Tibial artery (tissue), 4 donors: Measurements from ENCODE around the gene GIN1.

ENCODE experiments used
- DNase-seq, 2 donors: peaks; one replicate each; pipeline ENCODE4 v3.0.0-alpha.2; 2019
- H3K27ac ChIP-seq, 2 donors: fragments of 200-600 bp; sonication (generic) in 1 of 2; 1 replicate in 1 of 2; 2 replicates in 1 of 2; pipeline ENCODE4 v1.5.1; 2018 to 2019; ENCODE audit warnings: mild to moderate bottlenecking in 1 of 2
- H3K27me3 ChIP-seq, 2 donors: fragments of 200-600 bp; sonication (generic) in 1 of 2; one replicate each; pipeline versions ENCODE4 v1.5.1 to v1.6.0; 2016 to 2019
- H3K36me3 ChIP-seq, 3 donors: fragments of 200-600 bp; sonication (generic) in 2 of 3; one replicate each; pipeline ENCODE4 v1.5.1; 2016 to 2019; ENCODE audit warnings: mild to moderate bottlenecking in 2 of 3
- H3K4me1 ChIP-seq, 4 donors: fragments of 200-600 bp; sonication (generic) in 2 of 4; 1 replicate in 3 of 4; 2 replicates in 1 of 4; pipeline ENCODE4 v1.5.1; 2016 to 2019
- H3K4me3 ChIP-seq, 2 donors: fragments of 200-600 bp; sonication (generic) in 1 of 2; 1 replicate in 1 of 2; 2 replicates in 1 of 2; pipeline ENCODE4 v1.5.1; 2018 to 2019; ENCODE audit warnings: mild to moderate bottlenecking in 2 of 2
- H3K9me3 ChIP-seq, 3 donors: fragments of 200-600 bp; sonication (generic) in 1 of 3; one replicate each; pipeline ENCODE4 v1.5.1; 2016 to 2019
- CTCF ChIP-seq, 2 experiments: fragments of 200-600 bp in 1 of 2; fragments of 450-650 bp in 1 of 2; IDR thresholded peaks; one replicate each; pipeline ENCODE4 v1.5.1; 2017 to 2019; ENCODE audit warnings: antibody characterized with exemption in 2 of 2, mild to moderate bottlenecking in 1 of 2, moderate library complexity in 1 of 2
- intact Hi-C: fragments of 100-400 bp; cut with DNase I; formaldehyde crosslinking; loops from one replicate; pipeline ENCODE4 v1.15.0; 2023; ENCODE audit warnings: low total_unique reads

GIN1 gene

GRCh38 chr5:103139264-103139865, 19.4 kb upstream of the GIN1 start:
- DNase-seq, result peak; percentile 76 to 80
- H3K9me3 ChIP-seq, result no peaks in the 10 kb centered on the region
- no peaks in the 10 kb centered on the region for H3K27me3 ChIP-seq
- intact Hi-C loops, result loop anchor here (10.0 kb wide), 1 partner anchor 555 kb away; no protein-coding TSS in a partner anchor
- peaks cover 26 to 40% (median 35%) of the 10 kb centered on the region in 3 donors for H3K36me3 ChIP-seq
- H3K4me3 ChIP-seq, result no peak overlapping the region
- peak; percentile 86 to 90 for TF ChIP-seq CTCF (IDR thresholded peaks at IDR 0.05)
- H3K27ac ChIP-seq, result no peak overlapping the region
- H3K4me1 ChIP-seq, result no peaks in the 10 kb centered on the region

GRCh38 chr5:103138202-103138690, 18.3 kb upstream of the GIN1 start:
- peaks cover 26 to 40% (median 35%) of the 10 kb centered on the region in 3 donors for H3K36me3 ChIP-seq
- H3K4me3 ChIP-seq, result no peak overlapping the region
- TF ChIP-seq CTCF (IDR thresholded peaks at IDR 0.05), result no peak
- no peak for DNase-seq
- peaks cover 0 to 4% (median 0%) of the 10 kb centered on the region in 4 donors for H3K4me1 ChIP-seq
- no peaks in the 10 kb centered on the region for H3K9me3 ChIP-seq
- H3K27ac ChIP-seq, result no peak overlapping the region
- H3K27me3 ChIP-seq, result no peaks in the 10 kb centered on the region
- intact Hi-C loops, result loop anchor here (10.0 kb wide), 1 partner anchor 553 kb away; no protein-coding TSS in a partner anchor

- Histone ChIP-seq H3K4me3 (no peak overlapping the region), H3K9me3 (no peaks in the 10 kb centered on the region), H3K4me1 (peaks cover 0 to 17% (median 0%) of the 10 kb centered on the region in 4 donors), H3K27me3 (no peaks in the 10 kb centered on the region), H3K27ac (no peak overlapping the region), H3K36me3 (peaks cover 19 to 28% (median 21%) of the 10 kb centered on the region in 3 donors)
- DNase-seq, result no peak
- intact Hi-C loops, result loop anchor here (10.0 kb wide), 1 partner anchor 551 kb away; no protein-coding TSS in a partner anchor
- no peak for TF ChIP-seq CTCF (IDR thresholded peaks at IDR 0.05)
These were observed 15.5 kb upstream of the GIN1 start for GRCh38 chr5:103135461-103135860.

- intact Hi-C loops, result loop anchor here (10.0 kb wide), 1 partner anchor 548 kb away; no protein-coding TSS in a partner anchor
- peaks cover 0 to 33% (median 0%) of the 10 kb centered on the region in 4 donors for H3K4me1 ChIP-seq
- H3K36me3 ChIP-seq, result peaks cover 12 to 15% (median 15%) of the 10 kb centered on the region in 3 donors
- no peaks in the 10 kb centered on the region for H3K9me3 ChIP-seq
- H3K4me3 ChIP-seq, result no peak overlapping the region
- no peak for TF ChIP-seq CTCF (IDR thresholded peaks at IDR 0.05)
- peak overlapping the region in 1 of 2 donors; percentile 25 for H3K27ac ChIP-seq
- no peaks in the 10 kb centered on the region for H3K27me3 ChIP-seq
- DNase-seq, result no peak
These were observed 13.3 kb upstream of the GIN1 start for GRCh38 chr5:103133231-103133630.

GRCh38 chr5:103132684-103133083, 12.7 kb upstream of the GIN1 start:
- no peak overlapping the region for H3K4me3 ChIP-seq
- no peaks in the 10 kb centered on the region for H3K9me3 ChIP-seq
- DNase-seq, result no peak
- intact Hi-C loops, result loop anchor here (10.0 kb wide), 1 partner anchor 548 kb away; no protein-coding TSS in a partner anchor
- H3K27me3 ChIP-seq, result no peaks in the 10 kb centered on the region
- H3K36me3 ChIP-seq, result peaks cover 7 to 15% (median 15%) of the 10 kb centered on the region in 3 donors
- H3K27ac ChIP-seq, result peak overlapping the region in 1 of 2 donors; percentile 25
- no peak for TF ChIP-seq CTCF (IDR thresholded peaks at IDR 0.05)
- H3K4me1 ChIP-seq, result peaks cover 0 to 39% (median 0%) of the 10 kb centered on the region in 4 donors
